Measurements from ENCODE around the gene FGF2. TPM values are rescaled to one million over a fixed set of nuclear protein-coding genes. Genes with fewer than 3 reads are reported as not detected.

FGF2 gene
- total and polyA plus RNA-seq, 3 experiments from 2014 or later, result 1.5 to 1.7 TPM; not detected in 1

DNA sequence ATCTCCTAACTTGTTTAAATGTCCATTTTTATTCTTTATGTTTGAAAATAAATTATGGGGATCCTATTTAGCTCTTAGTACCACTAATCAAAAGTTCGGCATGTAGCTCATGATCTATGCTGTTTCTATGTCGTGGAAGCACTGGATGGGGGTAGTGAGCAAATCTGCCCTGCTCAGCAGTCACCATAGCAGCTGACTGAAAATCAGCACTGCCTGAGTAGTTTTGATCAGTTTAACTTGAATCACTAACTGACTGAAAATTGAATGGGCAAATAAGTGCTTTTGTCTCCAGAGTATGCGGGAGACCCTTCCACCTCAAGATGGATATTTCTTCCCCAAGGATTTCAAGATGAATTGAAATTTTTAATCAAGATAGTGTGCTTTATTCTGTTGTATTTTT, 68.2 kb downstream of the FGF2 start:
- Histone ChIP-seq H3K4me3 (ENCODE audit: low read length) (no peak overlapping the region), H3K27ac (ENCODE audit: low read depth, low read length) (no peak overlapping the region), H3K9me3 (ENCODE audit: low read length) (no peaks in the 10 kb centered on the region), H3K27me3 (ENCODE audit: insufficient read depth, low read length, poor library complexity, severe bottlenecking) (no peaks in the 10 kb centered on the region), H3K36me3 (ENCODE audit: insufficient read depth, low read length) (no peaks in the 10 kb centered on the region), H3K4me1 (ENCODE audit: insufficient read depth, low read length) (no peaks in the 10 kb centered on the region)
- Mint-ChIP-seq H3K36me3 (peaks cover 0 to 2% (median 0%) of the 10 kb centered on the region in 3 donors), H3K27ac (no peak overlapping the region), H3K4me3 (no peak overlapping the region), H3K9me3 (no peaks in the 10 kb centered on the region), H3K4me1 (no peaks in the 10 kb centered on the region), H3K27me3 (no peaks in the 10 kb centered on the region)
- ChIA-PET CTCF (no interaction called here), POLR2A (no interaction called here)
- no peak for DNase-seq

DNA sequence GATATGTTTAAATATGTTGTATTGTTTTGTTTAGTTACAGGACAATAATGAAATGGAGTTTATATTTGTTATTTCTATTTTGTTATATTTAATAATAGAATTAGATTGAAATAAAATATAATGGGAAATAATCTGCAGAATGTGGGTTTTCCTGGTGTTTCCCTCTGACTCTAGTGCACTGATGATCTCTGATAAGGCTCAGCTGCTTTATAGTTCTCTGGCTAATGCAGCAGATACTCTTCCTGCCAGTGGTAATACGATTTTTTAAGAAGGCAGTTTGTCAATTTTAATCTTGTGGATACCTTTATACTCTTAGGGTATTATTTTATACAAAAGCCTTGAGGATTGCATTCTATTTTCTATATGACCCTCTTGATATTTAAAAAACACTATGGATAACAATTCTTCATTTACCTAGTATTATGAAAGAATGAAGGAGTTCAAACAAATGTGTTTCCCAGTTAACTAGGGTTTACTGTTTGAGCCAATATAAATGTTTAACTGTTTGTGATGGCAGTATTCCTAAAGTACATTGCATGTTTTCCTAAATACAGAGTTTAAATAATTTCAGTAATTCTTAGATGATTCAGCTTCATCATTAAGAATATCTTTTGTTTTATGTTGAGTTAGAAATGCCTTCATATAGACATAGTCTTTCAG, 68.8 kb downstream of the FGF2 start:
- H3K27ac Mint-ChIP-seq, result no peak overlapping the region
- Histone ChIP-seq H3K27me3 (ENCODE audit: insufficient read depth, low read length, poor library complexity, severe bottlenecking) (no peaks in the 10 kb centered on the region), H3K4me1 (ENCODE audit: insufficient read depth, low read length) (no peaks in the 10 kb centered on the region), H3K4me3 (ENCODE audit: low read length) (no peak overlapping the region), H3K27ac (ENCODE audit: low read depth, low read length) (no peak overlapping the region), H3K36me3 (ENCODE audit: insufficient read depth, low read length) (no peaks in the 10 kb centered on the region), H3K9me3 (ENCODE audit: low read length) (no peaks in the 10 kb centered on the region)
- CTCF ChIA-PET, result no interaction called here
- no peak for DNase-seq
- POLR2A ChIA-PET, result no interaction called here
- H3K36me3 Mint-ChIP-seq, result peaks cover 0 to 2% (median 0%) of the 10 kb centered on the region in 3 donors
- H3K4me1 Mint-ChIP-seq, result no peaks in the 10 kb centered on the region
- peaks cover 0 to 1% of the 10 kb centered on the region in 2 donors for H3K27me3 Mint-ChIP-seq
- H3K4me3 Mint-ChIP-seq, result no peak overlapping the region
- no peaks in the 10 kb centered on the region for H3K9me3 Mint-ChIP-seq

DNA sequence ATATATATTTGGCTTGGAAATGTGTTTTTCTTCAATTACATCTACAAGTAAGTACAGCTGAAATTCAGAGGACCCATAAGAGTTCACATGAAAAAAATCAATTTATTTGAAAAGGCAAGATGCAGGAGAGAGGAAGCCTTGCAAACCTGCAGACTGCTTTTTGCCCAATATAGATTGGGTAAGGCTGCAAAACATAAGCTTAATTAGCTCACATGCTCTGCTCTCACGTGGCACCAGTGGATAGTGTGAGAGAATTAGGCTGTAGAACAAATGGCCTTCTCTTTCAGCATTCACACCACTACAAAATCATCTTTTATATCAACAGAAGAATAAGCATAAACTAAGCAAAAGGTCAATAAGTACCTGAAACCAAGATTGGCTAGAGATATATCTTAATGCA, 69.6 kb downstream of the FGF2 start:
- peak overlapping the region in 1 of 8 donors; percentile 57 for H3K27ac Mint-ChIP-seq
- H3K9me3 Mint-ChIP-seq, result no peaks in the 10 kb centered on the region
- H3K27me3 Mint-ChIP-seq, result peaks cover 0 to 1% of the 10 kb centered on the region in 2 donors
- Histone ChIP-seq H3K9me3 (ENCODE audit: low read length) (no peaks in the 10 kb centered on the region), H3K27ac (ENCODE audit: low read depth, low read length) (no peak overlapping the region), H3K27me3 (ENCODE audit: insufficient read depth, low read length, poor library complexity, severe bottlenecking) (no peaks in the 10 kb centered on the region), H3K4me1 (ENCODE audit: insufficient read depth, low read length) (no peaks in the 10 kb centered on the region), H3K36me3 (ENCODE audit: insufficient read depth, low read length) (no peaks in the 10 kb centered on the region), H3K4me3 (ENCODE audit: low read length) (no peak overlapping the region)
- POLR2A ChIA-PET, result no interaction called here
- peaks cover 0 to 2% (median 0%) of the 10 kb centered on the region in 3 donors for H3K36me3 Mint-ChIP-seq
- no peak for DNase-seq
- H3K4me1 Mint-ChIP-seq, result no peaks in the 10 kb centered on the region
- CTCF ChIA-PET, result no interaction called here
- no peak overlapping the region for H3K4me3 Mint-ChIP-seq

DNA sequence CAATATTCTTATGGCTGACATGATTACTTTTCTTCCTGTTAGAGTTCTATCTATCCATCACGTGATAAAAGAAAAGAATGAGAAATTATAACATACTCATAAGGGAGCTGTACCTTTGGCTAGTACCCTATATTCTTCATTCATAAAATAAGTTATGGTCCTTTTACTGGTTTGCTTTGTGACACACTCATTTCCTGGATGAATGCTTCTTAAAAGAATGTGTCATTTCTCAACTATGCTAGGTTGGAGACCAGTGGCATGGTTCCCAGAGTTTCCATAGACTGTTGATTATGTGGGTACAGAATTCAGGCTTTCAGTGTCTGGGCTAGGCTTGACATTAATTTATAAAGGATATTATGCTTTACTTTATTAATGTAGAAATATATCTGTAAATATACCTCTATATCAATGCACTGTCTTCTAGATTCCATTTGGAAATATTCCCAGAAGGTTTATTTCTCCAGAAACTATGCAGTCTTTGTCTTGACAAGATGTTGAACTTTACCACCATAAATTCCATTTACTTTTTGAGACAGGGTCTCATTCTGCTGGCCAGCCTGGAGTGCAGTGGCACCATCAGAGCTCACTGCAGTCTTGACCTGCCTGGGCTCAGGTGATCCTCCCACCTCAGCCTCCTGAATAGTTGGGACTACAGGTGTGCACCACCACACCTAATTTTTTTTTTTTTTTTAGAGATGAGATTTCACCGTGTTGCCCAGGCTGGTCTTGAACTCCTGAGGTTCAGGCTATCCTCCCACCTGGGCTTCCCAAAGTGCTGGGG, 71.9 kb downstream of the FGF2 start:
- Histone ChIP-seq H3K4me1 (ENCODE audit: insufficient read depth, low read length) (no peaks in the 10 kb centered on the region), H3K4me3 (ENCODE audit: low read length) (no peak overlapping the region), H3K27me3 (ENCODE audit: insufficient read depth, low read length, poor library complexity, severe bottlenecking) (no peaks in the 10 kb centered on the region), H3K36me3 (ENCODE audit: insufficient read depth, low read length) (no peaks in the 10 kb centered on the region), H3K27ac (ENCODE audit: low read depth, low read length) (no peak overlapping the region), H3K9me3 (ENCODE audit: low read length) (no peaks in the 10 kb centered on the region)
- H3K27ac Mint-ChIP-seq, result no peak overlapping the region
- no peaks in the 10 kb centered on the region for H3K4me1 Mint-ChIP-seq
- no peaks in the 10 kb centered on the region for H3K9me3 Mint-ChIP-seq
- peaks cover 0 to 1% of the 10 kb centered on the region in 2 donors for H3K27me3 Mint-ChIP-seq
- H3K4me3 Mint-ChIP-seq, result no peak overlapping the region
- CTCF ChIA-PET, result no interaction called here
- POLR2A ChIA-PET, result no interaction called here
- DNase-seq, result no peak
- peaks cover 0 to 3% (median 0%) of the 10 kb centered on the region in 3 donors for H3K36me3 Mint-ChIP-seq

DNA sequence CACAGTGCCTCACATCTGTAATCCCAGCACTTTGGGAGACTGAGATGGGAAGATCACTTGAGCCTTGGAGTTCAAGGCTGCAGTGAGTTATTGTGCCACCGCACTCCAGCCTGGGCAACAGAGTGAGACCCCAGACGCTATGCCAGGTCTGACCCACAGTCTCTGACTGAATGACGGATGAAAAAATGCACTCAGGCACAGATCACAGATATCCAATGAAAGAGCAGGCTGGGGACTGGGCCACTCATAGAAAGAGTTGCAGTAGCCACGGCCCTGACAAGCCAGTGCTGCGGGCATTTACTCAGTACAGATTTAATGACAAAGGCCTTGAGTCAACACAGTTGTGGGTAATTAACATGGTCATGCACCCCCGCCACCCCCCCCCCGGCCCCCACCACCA, 73.1 kb downstream of the FGF2 start:
- Mint-ChIP-seq H3K4me1 (no peaks in the 10 kb centered on the region), H3K9me3 (no peaks in the 10 kb centered on the region), H3K27ac (no peak overlapping the region), H3K36me3 (peaks cover 0 to 3% (median 0%) of the 10 kb centered on the region in 3 donors), H3K27me3 (peaks cover 0 to 1% of the 10 kb centered on the region in 2 donors), H3K4me3 (no peak overlapping the region)
- DNase-seq, result no peak
- H3K36me3 ChIP-seq (ENCODE audit: insufficient read depth, low read length), result no peaks in the 10 kb centered on the region
- no peaks in the 10 kb centered on the region for H3K27me3 ChIP-seq (ENCODE audit: insufficient read depth, low read length, poor library complexity, severe bottlenecking)
- no peak overlapping the region for H3K27ac ChIP-seq (ENCODE audit: low read depth, low read length)
- H3K4me1 ChIP-seq (ENCODE audit: insufficient read depth, low read length), result no peaks in the 10 kb centered on the region
- CTCF ChIA-PET, result no interaction called here
- no peaks in the 10 kb centered on the region for H3K9me3 ChIP-seq (ENCODE audit: low read length)
- POLR2A ChIA-PET, result no interaction called here
- no peak overlapping the region for H3K4me3 ChIP-seq (ENCODE audit: low read length)

DNA sequence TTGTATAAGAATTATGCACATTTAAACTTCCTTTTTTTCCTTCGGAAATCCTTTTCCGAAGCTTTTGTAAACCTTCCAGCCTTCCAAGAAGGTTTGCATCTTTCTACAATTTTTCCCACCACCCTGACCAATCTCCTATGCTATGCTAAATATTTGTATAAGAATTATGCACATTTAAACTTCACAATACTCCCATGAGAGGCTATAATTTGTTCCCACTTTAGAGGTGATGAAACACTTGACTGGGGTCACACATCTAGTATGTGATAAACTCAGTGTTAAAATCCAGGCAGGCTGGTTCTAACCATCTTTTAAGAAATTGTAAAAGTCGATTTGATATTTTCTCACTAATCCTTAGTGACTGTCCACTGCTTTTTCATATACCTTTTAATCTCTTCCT, 73.7 kb downstream of the FGF2 start:
- Histone ChIP-seq H3K27me3 (ENCODE audit: insufficient read depth, low read length, poor library complexity, severe bottlenecking) (no peaks in the 10 kb centered on the region), H3K9me3 (ENCODE audit: low read length) (no peaks in the 10 kb centered on the region), H3K4me3 (ENCODE audit: low read length) (no peak overlapping the region), H3K27ac (ENCODE audit: low read depth, low read length) (no peak overlapping the region), H3K36me3 (ENCODE audit: insufficient read depth, low read length) (no peaks in the 10 kb centered on the region), H3K4me1 (ENCODE audit: insufficient read depth, low read length) (no peaks in the 10 kb centered on the region)
- no peak for DNase-seq
- ChIA-PET POLR2A (no interaction called here), CTCF (no interaction called here)
- no peak overlapping the region for H3K27ac Mint-ChIP-seq
- no peaks in the 10 kb centered on the region for H3K9me3 Mint-ChIP-seq
- no peaks in the 10 kb centered on the region for H3K4me1 Mint-ChIP-seq
- peaks cover 0 to 5% (median 0%) of the 10 kb centered on the region in 3 donors for H3K36me3 Mint-ChIP-seq
- no peak overlapping the region for H3K4me3 Mint-ChIP-seq
- peaks cover 0 to 1% of the 10 kb centered on the region in 2 donors for H3K27me3 Mint-ChIP-seq

DNA sequence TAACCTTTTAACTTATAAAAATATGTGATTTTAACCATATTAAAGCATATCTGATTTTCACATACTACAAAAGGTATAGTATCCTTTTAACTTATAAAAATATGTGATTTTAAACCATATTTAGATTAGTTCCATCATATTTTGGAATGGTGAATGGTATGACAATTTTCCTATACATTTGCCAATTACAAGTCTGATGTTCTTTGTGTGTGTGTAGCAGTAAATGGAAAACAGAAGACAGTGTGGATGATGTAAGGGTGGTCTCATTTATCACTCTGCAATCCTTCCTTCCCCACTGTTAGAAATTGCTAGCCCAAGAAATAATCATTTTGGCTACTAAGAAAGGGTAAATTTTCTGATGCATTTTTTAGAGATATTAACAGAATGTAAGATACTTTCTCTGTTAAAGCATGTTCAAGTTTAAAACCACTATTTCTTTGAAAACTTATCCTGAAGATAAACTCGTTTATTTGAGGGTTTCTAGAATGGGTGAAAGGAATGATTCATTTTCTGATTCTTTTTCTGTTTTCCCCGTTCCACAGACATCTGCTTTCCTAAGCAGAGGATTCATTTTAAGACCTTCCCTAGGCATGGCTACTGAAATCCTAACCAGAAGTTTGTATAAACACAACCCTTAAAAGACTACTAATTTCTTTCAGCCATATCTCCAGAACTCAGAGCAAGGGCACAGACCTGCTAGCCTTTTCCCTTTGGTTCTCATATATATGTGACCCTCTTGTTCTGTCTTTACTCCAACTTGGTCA, 74.8 kb downstream of the FGF2 start:
- CTCF ChIA-PET, result no interaction called here
- H3K4me3 Mint-ChIP-seq, result no peak overlapping the region

DNA sequence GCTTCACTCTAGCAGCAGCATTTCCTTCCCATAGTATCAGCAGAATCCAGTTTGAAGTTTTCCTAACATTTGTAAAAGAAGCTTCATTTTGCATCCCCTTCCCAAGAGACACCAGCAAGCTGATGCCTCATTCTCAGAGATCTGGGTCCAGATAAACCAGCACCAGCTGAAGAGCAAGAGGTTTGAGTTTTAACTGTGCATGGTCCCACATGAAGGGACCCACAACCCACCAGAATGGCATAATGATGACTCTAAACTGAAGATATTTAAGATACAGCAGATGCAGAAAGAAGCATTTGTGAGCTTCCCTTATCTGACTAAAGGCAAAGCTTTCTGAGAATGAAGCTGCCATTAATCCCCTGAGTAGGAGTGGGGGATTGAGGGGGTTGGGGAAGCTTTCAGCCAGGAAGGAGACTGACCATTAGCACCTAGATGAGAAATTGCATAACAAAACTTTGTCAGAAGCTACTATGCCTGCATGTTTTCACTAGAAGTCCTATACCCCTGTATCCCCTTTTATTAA, 77.2 kb downstream of the FGF2 start:
- H3K27me3 ChIP-seq (ENCODE audit: insufficient read depth, low read length, poor library complexity, severe bottlenecking), result no peaks in the 10 kb centered on the region
- no peaks in the 10 kb centered on the region for H3K4me1 ChIP-seq (ENCODE audit: insufficient read depth, low read length)
- H3K36me3 ChIP-seq (ENCODE audit: insufficient read depth, low read length), result no peaks in the 10 kb centered on the region
- CTCF ChIA-PET, result interaction anchor here (1.1 kb wide), 1 partner anchor 146 kb away, joined by 3 read pairs; no protein-coding TSS in a partner anchor
- no peak overlapping the region for H3K27ac ChIP-seq (ENCODE audit: low read depth, low read length)
- no peak for DNase-seq
- POLR2A ChIA-PET, result no interaction called here
- Mint-ChIP-seq H3K27ac (no peak overlapping the region), H3K4me1 (no peaks in the 10 kb centered on the region), H3K4me3 (no peak overlapping the region), H3K27me3 (peaks cover 0 to 1% of the 10 kb centered on the region in 2 donors), H3K9me3 (no peaks in the 10 kb centered on the region), H3K36me3 (peaks cover 0 to 4% (median 0%) of the 10 kb centered on the region in 3 donors)
- H3K4me3 ChIP-seq (ENCODE audit: low read length), result no peak overlapping the region
- H3K9me3 ChIP-seq (ENCODE audit: low read length), result no peaks in the 10 kb centered on the region

More for the DNA sequence above, 74.8 kb downstream of the FGF2 start:
- peaks cover 0 to 6% (median 0%) of the 10 kb centered on the region in 3 donors for H3K36me3 Mint-ChIP-seq
- no peaks in the 10 kb centered on the region for H3K4me1 Mint-ChIP-seq
- no peaks in the 10 kb centered on the region for H3K27me3 ChIP-seq (ENCODE audit: insufficient read depth, low read length, poor library complexity, severe bottlenecking)
- H3K36me3 ChIP-seq (ENCODE audit: insufficient read depth, low read length), result no peaks in the 10 kb centered on the region
- H3K9me3 ChIP-seq (ENCODE audit: low read length), result no peaks in the 10 kb centered on the region
- no peak for DNase-seq
- H3K9me3 Mint-ChIP-seq, result no peaks in the 10 kb centered on the region
- H3K27me3 Mint-ChIP-seq, result peaks cover 0 to 1% of the 10 kb centered on the region in 2 donors
- POLR2A ChIA-PET, result no interaction called here
- H3K4me3 ChIP-seq (ENCODE audit: low read length), result no peak overlapping the region
- H3K27ac ChIP-seq (ENCODE audit: low read depth, low read length), result no peak overlapping the region
- H3K27ac Mint-ChIP-seq, result no peak overlapping the region
- H3K4me1 ChIP-seq (ENCODE audit: insufficient read depth, low read length), result no peaks in the 10 kb centered on the region
